Glomerular visceral epithelial cell (primary cell): Measurements from ENCODE around the gene EXPH5.

Source experiments
- DNase-seq: peaks from one replicate; pipeline ENCODE4 v3.0.0-alpha.2; 2016; ENCODE audit errors: extremely low spot score

EXPH5 gene

DNA sequence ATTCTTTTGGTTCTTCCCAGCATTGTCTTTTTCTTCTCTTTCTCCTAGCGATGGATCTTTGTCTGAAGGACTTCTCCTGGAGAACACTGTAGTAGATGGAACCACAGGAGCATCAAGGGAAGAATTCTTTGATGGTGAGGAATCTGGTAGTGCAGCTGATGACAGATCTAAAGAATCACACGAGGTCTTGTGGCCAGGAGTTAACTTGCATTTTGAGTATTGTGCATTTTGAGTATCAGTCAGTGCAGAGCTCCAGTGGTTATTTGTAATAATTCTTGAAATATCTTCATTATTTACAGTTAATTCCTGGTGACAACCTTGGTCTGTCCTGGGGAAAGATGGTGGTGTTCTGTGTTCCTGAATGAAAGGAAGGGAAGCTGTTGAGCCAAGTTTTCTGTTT, 80.9 kb downstream of the EXPH5 start:
- DNase-seq = no peak

DNA sequence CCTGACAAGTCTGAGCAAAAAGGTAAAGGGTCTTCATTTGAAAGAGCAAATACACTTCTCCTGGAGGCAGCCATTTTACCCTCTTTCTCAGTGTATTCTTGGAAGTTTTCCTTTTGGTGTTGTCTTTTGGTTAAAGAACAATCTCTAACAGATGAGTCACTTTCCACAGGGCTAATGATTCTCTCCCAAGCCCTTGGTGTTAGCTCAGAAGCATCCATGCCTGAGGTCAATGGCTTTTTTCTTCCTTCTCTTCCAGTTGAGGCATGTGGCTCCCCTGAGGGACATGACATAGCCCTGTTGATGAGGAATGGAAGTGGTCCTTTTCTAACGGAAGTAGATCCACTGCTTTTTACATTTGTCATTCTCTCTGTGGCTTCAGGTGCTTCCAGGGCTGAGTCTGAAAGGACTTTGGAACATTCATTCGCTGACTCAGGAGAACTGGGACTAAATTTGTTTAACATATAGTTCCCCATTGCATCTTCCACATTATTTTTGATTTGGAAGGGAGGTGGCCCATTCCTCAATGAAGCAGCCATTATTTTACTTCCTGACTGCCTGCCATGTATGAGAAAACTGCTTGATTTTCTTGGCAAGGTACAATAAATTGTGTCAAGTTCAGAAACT, 81.6 kb downstream of the EXPH5 start:
- peak; percentile 86 for DNase-seq

DNA sequence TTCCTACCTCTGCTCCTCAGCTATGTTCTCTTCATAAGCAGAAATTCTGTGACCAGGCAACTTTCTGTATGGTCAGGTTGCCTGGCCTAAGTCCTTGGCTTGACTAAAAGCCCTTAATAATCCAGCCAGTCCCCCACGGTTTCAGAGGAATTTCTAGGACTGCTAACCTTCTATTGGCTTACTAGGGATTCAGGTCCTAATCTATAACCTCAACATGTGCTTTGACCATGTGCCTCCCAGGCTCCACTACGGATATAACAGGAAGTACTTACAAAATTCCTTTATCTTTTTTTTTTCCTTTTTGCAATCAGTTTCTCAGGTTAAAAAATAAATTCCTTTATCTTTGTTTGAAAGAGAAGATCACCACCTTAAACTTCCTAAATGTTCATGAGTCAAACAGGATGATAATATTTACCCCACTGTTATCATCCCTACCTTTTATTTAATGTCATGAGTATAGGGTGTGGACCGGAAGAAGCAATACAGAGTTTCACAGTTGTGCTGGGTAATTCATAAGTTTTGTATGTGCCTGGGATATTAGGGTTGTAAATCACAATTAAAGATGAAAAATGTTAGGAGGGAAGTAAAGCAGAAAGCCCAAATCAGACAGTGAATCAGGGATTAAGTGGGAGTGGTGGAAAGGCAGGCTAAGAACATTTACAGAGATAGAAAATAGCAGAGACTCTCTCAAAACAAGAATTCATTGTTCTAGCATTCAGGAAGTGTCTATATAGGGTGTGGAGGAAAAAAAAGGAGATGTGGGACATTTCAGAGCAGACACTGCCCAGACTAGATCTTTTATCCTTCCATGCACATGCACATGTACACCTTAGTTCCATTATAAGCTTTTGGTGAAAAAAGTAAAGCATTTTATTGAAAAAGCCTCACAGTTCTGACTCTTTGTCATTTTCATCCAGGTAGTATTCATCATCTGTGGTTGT, 84.6 kb downstream of the EXPH5 start:
- no peak for DNase-seq

DNA sequence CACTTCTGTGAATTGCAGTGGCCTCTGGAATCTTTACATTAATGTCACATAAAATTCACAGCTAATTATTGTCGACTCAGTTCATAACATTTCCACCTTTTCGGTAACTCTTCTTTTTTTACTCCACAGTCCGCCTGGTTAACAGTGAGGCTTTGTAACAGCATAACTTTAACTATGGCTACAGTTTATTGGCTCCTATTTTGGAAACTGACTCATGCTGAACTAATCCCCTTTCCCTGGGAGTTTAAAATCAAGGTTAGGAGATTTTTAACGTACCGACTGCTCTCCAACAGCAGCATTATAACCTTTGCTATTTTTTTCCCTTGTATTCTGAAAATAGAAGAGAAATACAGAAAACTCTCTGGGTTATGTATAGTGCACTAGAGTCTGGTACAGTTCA, 92.2 kb downstream of the EXPH5 start:
- no peak for DNase-seq

DNA sequence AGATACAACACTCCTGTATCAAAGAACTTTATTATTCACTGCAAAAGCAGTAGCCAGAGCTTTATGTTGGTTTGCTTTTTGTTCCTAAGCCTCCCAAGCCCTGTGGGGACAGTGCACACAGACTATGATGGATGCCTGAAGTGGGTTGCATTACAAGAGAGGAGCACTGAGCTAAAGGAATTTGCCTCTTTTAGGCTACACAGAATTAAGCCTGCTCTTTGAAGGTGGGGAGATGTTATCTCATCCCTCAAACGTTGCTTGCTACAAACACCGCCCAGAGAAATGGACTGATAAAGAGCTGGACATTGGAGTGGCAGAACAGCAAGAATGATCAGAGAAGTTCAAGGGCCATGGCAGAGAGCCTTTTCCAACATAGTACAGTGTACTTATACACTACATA, 92.8 kb downstream of the EXPH5 start:
- DNase-seq = no peak

DNA sequence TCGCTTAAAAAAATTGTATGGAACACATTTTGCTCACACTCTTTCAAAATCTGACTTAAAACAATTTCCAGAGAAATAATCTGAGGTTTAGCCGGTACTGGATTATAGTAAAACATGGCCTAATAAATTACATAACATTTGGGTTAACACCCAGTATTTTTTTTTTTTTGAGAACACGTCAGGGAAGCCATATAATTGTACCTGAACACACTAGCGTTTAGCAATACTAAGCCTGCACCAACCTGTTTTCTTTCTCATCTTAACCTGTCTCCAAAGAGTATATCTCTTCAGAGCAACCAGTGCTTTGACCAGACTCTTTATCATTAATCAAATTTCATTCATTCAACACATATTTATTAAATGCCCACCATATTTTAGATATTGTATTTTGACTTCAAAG, 93.4 kb downstream of the EXPH5 start:
- no peak for DNase-seq

DNA sequence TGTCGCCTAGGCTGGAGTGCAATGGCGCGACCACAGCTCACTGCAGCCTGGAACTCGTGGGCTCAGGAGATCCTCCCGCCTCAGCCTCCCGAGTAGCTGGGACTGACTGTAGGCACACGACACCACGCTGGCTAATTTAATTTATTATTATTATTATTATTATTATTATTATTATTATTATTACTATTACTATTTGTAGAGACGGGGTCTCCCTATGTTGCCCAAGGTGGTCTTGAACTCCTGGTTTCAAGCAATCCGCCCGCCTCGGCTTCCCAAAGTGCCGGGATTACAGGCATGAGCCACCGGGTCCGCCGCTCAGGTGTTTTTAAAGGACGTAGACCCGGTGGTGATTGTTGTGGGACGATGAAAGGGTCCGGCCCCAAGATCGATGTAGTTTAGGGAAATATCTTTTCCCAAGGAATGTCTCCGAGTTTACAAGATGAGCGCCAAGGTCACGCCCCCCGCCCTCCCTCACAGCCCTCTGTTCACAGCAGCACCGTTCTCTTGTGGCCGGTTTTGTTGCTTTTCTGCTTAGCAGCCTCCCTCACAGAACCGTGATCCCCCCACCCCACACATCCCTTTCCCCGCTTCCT, 94.7 kb downstream of the EXPH5 start:
- DNase-seq = no peak

DNA sequence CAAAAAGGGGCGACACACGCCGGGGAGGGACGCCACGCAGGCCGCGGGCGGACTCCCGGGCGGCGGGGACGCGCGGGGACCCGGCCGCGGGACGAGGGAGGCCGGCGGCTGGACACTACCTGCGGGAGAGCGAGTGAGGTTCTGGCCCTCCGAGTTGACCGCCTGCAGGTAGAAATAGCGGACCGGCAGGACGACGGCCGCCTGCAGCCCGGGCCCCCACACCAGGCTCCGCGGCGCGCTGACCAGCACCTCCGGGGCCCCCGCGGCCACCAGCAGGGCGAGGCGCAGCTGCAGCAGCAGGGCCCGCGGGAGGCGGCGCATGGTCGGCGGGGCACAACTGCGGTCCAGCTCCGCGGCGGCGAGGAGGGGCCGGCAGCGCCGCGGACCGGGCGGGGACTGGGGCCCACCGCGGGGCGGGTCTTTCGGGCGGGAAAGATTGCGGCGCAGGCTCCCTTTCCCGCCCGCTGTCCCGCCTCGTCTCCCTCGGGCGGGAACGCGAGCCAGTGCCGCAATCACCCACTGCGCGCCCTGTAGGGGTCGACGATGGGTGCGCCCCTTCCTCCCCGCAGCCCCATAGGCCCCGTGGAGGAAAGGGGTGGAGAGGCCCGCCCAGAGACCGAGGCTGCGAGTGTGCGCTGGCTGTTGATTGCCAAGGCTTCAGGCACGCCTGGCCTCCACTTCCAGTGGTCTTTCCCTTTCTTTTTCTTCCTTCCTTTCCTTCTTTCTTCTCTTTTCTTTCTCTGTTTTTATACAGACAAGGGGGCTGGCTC, 95.3 kb downstream of the EXPH5 start, which contains the start of gene POGLUT3:
TSS of gene POGLUT3 (minus strand) at position 339 of the 770 bp plus-strand sequence. CDS start at position 321, 18 bp downstream.
- peak; percentile 61 for DNase-seq

DNA sequence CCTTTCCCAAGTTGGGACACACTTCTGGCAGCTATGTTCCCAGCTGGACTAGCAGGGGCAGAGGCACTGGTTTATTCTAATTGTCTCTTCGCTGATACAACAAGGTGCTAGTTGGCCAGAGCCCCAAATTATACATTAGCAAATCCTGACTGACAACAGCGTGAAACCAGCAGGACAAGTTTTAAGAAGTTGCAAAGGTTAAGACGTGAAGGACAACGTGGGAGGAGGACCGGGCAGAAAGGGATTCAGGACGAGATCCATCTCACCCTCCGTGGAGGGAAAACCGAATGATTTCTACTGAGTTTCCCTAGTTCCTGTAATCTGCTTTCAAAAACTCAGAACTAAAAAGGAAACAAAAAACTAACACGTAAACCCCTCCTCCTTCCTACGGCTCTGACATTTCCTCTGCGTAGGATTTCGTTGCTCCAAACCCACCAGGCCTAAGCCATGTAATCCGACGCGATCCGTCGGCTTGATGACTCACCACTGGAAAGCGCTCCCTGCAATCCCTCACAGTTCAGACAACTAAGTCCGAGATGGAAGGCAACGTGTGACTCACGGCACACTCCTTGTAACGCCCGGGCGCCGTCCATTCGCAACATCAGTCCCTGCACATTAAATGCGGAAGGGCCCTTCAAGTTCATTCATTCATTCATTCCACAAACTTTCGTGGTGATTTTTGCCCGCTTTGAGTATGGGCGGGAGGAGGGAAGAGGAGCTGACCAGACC, 96.1 kb downstream of the EXPH5 start:
- peak; percentile 93 for DNase-seq

DNA sequence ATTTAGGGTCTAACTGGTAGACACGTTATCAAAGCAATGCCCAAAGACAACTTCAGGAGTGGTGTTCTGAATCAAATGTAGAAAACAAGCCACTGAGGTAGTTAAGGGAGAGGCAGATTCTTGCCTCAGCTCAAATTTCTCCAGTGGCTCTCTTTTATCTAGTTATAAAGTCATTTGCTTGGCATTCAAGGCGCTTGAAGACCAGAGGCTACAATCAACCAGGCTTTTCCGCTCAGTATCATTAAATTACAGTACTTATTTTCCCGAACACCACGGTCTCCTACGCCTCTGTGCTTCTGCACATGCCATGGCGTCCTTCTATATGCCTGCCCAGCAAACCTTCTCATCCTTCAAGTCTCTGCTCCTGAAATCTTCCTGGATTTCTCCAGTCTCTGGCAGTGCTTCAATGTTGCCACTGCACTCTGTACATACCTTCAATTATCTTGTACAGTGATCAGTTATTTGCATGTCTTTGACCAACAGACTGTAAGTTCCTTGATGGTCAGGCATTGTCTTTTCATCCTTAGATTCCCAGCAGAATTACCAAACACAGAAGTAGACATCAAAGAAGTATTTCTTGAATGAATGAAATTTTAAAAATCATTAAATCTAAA, 96.8 kb downstream of the EXPH5 start:
- no peak for DNase-seq

DNA sequence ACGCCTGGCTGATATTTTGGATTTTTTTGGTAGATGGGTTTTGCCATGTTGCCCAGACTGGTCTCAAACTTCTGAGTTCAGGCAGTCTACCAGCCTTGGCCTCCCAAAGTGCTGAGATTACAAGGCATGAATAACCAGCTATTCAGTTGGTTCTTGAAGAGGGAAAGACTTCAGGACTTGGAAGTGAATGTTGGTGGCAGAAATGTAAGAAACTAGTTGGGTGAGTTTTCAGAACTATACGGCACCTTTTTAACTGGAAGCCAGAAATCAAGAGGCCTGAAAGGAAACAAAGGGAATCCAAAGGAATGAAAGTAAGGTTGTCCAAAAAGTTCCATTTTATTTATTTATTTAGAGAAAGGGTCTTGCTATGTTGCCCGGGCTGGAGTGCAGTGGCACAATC, 98.2 kb downstream of the EXPH5 start:
- no peak for DNase-seq

DNA sequence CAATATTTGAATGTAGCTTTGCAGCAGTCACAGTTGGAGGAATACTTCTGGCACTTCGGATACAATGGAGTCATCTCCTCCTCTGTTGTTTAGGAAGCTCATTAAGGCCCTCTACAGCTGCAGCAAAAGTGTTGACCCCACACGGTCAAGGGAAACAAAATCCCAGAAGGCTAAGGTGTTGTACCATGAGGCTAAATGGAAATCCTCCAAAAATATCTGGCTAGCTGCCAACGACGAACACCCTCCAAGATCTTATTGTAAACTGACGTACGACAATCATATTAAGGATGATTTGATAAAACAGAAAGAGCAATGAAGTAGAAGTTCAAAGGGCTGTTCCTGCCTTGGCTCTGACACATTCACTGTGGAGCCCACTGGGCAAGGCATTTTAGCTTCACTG, 99.4 kb downstream of the EXPH5 start:
- no peak for DNase-seq

DNA sequence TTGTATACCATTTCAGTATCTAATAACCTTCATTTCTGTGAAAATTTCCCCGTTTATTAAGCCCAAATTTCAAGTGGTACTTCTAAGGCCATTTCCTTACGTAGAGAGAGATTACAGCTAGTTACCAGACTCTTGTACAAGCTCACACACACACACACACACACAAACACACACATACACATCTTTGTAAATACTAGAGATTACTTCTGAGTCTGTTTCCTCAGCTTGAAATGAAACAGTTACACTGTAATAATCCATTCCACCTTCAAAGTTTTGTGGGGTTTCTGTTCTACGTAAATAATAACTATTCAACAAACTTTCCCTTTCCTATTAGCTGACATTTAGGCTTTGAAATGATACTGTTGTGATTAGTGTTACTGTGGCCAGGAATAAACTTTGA, 101.6 kb downstream of the EXPH5 start:
- no peak for DNase-seq

DNA sequence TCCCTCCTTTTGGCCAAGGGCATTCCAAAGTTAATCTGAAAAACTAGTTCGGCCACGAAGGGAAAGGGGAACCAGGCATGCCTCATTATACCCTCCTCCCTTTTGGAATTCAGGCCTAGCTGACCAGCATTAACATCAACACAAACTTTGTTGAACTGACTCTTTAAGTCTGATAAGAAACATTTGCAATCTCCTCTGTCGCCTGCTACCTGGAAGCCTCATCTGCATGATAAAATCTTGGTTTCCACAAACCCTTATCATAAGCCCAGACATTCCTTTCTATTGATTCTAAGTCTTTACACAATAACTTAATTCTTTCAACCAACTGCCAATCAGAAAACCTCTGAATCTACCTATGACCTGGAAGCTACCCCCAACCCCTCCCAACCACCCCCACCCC, 106.7 kb downstream of the EXPH5 start:
- no peak for DNase-seq

DNA sequence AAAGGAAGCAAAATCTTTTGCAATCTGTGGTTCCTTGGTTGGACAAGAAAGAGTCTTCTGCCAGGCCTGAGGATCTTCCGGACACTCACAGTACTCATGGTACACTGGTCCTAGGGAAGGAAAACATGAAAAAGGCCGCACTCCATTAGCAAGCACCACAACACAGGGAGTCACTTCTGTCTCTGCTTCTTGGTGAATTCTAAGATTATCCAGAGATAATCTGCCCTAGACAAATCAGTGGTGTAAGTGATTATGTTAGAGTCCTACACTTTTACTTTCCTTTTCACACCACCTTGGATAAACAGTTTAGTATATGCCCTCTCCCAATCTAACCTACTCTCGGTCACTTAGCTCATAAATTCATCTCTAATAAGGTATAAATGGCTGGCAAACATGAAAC, 107.2 kb downstream of the EXPH5 start:
- DNase-seq = no peak

DNA sequence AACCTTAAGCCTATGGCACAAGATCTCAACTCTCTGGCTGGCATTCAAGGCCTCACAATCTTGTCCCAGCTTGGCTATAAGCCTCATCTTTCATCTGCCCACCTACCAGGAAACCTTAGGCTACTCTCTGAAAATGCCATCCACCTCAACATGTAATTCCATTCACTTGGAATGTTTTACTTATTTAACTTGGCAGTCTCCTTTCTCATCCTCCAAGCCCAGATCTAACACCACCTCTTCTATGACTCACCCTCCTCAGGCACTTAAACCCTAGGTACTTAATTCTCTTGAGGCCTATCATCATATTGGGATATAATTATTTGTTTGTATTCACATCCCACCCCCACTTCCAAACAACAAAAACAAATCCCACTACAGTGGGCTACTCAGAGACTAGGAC, 110.4 kb downstream of the EXPH5 start:
- DNase-seq = no peak

DNA sequence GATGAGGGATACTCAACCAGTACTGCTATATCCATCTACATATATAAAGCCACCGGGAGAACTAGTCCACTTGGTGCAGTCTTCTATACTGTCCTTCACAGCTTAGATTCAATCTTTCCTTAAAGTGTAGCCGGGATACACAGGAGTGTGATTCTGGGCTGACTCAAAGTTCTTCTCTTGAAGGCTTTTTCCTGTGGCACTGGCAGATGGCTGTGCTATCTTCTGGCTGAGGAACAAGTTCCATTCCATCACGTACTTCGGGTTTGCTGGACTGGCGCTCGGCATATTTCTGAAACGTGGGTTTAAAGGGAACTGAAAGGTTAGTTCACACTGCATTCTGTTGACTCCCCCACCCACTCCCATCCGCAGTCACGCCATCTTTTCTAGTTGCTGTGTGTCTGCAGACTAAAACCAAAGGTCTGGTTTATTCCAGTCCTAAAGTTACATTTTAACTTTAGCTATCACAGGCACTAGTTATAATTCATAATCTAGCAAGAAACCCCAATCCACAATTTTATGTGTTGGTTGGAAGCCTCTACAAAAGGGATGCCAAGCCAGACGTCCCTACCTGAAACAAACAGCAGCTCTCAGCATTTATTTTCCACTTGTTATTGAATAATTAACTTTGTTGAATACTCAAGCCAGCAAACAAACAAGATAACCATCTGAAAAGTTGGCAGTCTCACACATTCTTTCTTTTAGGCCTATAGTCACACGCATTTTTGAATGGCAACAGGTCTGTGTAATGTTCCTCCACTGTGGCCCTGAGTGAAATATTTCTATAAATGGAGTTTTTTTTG, 118.7 kb downstream of the EXPH5 start:
- DNase-seq = no peak

DNA sequence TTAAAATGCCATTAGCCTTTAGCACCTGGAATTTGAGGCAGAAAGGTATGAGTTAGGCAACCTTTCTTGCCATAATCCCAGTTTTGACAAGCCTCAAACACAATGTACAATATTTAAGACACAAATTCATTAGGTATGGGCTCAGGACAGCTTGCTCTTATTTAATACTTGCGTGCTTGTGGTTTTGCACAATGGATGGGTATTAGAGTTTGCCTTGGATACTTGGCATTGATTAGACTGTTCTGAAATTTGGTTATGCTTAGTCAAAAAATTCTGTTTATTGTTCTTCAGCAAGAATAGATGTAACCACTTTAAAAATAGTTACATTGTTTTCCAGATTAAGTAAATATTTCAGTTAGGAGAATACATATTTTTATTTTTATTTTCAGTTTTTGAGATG, 120.9 kb downstream of the EXPH5 start:
- DNase-seq = no peak

DNA sequence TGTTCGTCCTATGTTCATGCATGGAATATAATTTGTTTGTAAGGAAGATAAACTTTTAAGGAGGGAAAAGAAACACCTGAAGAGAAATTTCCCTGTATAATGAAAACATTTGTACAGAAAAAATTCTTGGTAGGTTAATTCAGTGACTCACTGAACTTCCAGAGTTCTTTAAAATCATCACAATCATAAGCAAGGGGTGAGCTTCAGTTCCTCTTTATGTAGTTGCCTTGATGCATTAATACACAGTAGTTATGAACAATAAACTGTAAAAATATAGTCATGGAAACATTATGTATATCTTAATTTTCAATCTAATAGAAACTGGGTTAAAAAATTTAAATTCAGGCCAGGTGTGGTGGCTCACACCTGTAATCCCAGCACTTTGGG, 125.1 kb downstream of the EXPH5 start:
- no peak for DNase-seq
